HG03139 (cell line): ENCODE data around the gene TMEM131L.
"Not testable (repeated sequence)": the region's sequence is repeated elsewhere in the genome, so short reads cannot be mapped to it uniquely, and the experiment has no call there.

Experiments
- ATAC-seq: cut with Tn5 transposase; IDR thresholded peaks from one replicate; pipeline ENCODE4 v1.9.1; 2021; ENCODE audit not compliant: unreplicated experiment

Gene TMEM131L

GRCh38 chr4:153643406-153644383 lies 177.5 kb downstream of the TMEM131L start:
- ATAC-seq: peak; percentile 91

GRCh38 chr4:153645183-153645582 lies 179.0 kb downstream of the TMEM131L start:
- no peak for ATAC-seq

DNA sequence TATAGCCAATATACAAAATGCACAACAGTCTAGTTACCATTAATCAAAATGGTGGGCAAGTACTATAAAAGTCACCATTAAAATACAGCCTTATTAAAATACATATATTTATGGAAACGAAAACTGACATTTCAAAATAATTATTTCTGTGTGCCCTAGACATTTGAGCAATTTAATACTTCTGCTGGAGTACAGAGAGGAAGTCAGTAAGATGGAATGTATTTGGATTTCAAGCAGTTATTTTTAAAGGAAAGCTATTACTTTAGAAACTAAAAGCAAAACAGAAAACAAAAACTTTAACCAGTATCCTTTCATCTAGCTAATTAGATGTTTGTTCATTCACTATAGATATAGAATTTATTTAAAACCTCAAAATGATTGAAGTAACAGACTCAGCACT lies 180.1 kb downstream of the TMEM131L start:
- ATAC-seq: no peak

DNA sequence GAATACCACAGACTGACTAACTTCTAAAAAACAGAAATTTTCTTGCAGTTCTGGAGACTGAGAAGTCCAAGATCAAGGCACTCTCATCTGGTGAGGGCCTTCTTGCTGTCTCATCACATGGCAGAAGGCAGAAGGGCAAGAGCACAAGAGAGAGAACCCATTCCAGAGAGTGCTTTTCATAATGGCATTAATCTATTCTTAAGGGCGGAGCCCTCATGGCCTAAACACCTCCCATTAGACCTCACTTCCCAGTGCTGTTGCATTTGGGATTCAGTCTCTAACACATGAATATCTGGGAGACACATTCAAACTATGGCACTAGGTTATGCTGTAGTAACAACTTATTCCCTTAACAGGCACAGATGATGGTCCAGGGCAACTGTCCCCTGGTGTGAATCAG lies 180.8 kb downstream of the TMEM131L start:
- ATAC-seq: no peak

DNA sequence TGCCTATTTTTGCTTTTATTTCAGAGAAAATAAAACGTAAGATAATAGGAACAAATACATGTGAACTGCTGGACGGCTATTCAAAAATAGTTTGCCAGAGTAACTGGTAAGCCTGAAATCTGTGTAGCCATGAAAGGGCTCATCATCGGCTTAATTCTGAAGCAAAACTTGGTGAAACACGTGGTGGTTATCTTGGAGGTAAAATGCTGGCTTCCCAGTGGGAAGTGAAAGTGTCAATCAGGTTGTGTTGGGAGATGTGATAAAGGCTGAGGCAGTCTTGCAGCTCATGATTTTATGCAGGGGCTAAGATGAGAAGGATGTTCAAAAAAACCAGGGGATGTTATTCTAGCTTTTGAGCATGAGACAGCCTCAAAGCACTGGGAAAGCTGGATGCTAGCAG lies 181.8 kb downstream of the TMEM131L start:
- no peak for ATAC-seq

GRCh38 chr4:153649572-153649991 lies 183.4 kb downstream of the TMEM131L start:
- ATAC-seq: no peak

GRCh38 chr4:153651116-153651515 lies 185.0 kb downstream of the TMEM131L start:
- ATAC-seq: no peak

- no peak for ATAC-seq
These were observed 185.4 kb downstream of the TMEM131L start for GRCh38 chr4:153651587-153651986.

GRCh38 chr4:153652051-153652784 lies 186.1 kb downstream of the TMEM131L start:
- ATAC-seq: no peak

DNA sequence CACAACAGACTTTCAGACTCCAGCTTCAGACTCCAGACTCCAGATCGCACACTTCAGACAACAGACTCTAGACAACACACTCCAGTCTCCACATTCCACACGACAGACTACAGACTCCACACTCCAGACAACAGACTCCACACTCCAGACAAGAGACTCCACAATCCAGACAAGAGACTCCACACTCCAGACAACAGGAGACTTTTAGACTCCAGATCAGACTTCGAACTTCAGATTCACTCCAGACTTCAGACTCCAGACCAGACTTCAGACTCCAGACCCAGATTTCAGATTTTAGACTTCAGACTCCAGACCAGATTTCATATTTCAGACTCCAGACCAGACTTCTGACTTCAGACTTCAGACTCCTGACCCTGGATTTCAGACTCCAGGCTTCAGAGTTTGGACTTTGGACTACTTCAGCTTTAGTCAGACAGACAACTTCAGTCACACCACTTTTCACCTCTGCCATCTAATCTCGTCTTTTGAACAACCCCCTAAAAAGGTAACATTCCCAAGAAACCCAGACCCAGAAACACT lies 188.9 kb downstream of the TMEM131L start:
- no peak for ATAC-seq

DNA sequence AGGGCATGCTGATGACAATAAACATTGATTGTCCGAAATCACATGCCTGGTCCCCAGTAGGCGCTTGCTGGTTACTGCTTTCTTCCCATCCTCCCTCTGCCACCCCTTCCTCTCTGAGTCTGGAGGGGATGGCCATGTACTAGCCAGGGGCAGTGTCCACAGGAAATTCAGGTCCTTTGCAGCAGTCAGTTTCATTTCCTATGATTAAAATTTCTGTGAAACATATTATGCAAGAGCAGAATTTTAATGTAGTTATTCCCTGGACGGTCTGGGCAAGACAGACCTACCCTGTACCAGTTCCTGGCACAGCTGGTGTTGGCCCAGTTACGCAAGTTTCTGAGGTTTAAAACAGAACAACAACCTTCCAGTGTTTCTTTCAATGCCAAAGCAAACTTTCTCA lies 189.8 kb downstream of the TMEM131L start:
- no peak for ATAC-seq

DNA sequence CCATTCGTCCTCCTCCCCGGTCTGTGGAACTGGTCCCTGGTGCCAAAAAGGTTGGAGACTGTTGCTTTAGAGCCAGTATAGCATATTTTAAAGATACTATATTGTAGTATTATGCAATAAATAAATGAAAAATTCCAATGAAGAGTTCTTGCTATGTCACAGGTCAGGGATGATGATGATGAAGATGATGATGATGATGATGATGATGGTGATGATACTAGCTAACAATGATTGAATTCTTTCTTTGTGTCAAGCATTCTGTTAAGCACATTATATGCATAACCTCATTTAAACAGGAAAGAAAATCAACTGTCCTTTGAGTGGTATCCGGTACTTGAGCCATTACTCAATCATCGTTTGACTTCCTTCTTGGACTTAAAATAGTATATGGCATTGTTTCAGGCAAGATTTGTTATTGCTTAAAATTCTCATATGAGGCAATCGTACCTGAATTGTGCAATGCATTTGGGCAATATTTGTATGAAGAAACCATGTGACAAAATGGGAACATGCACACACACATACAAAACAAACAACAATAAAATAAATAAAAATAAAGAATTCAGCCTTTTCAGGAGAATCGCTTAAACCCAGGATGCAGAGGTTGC lies 195.2 kb downstream of the TMEM131L start:
- ATAC-seq: no peak

DNA sequence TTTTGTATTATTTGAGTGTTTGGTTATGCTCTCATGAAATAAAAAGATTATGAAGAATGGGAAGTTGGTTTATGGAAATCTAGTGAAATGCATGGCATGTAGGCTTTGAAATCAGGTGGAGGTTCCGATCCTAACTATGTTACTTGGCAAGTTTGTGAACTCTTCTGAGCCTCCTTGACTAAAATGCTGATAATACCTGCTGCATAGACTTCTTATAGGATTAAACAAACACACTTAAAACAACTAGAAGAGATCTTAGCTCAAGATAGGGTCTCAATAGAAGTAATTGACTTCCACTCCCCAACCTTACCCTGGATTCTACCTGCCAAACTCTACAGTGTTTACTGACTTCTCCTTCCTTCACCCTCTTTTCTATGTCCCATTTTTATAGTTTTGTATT lies 195.7 kb downstream of the TMEM131L start:
- ATAC-seq: no peak

- ATAC-seq: no peak
These were observed 197.5 kb downstream of the TMEM131L start for GRCh38 chr4:153663667-153664066.

DNA sequence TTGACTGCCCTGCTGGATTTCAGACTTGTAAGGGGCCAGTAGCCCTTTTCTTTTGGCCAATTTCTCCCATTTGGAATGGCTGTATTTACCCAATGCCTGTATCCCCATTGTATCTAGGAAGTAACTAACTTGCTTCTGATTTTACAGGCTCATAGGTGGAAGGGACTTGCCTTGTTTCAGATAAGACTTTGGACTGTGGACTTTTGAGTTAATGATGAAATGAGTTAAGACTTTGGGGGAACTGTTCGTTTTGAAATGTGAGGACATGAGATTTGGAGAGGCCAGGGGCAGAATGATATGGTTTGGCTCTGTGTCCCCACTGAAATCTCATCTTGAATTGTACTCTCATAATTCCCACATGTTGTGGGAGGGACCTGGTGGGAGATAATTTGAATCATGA lies 200.3 kb downstream of the TMEM131L start:
- not testable (repeated sequence) for ATAC-seq

DNA sequence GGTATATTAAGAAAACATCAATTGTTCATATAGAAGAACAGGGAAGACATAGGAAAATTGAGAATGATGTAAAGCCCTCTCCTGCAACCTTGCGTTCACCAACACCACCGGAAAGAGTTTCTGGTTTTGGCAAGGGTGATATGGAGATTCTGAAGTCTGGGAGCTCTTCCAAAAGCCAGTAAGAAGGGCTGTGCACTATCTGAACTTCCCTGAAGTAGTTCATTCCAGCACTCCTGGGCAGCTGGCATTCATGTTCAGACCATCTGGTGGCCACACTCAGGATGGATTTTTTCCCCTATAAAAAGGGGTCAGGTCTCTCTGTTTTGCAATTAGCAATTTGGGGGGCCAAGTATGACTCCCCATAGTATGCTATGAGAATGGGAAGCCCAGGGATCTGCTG lies 202.5 kb downstream of the TMEM131L start:
- no peak for ATAC-seq

DNA sequence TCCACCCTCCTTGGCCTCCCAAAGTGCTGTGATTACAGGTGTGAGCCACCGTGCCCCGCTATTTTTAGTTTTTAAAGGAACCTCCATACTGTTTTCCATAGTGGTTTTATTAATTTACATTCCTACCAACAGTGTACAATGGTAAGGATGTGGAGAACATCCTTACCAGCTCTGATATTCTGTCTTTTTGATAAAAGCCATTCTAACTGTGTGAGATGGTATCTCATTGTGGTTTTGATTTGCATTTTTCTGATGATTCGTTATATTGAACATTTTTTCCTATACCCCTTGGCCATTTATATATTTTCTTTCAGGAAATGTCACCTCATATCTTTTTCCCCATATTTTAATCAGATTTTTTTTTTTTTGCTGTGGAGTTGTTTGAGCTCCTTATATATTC lies 203.7 kb downstream of the TMEM131L start:
- no peak for ATAC-seq

- ATAC-seq: no peak
These were observed 210.3 kb downstream of the TMEM131L start for GRCh38 chr4:153676486-153676885.

DNA sequence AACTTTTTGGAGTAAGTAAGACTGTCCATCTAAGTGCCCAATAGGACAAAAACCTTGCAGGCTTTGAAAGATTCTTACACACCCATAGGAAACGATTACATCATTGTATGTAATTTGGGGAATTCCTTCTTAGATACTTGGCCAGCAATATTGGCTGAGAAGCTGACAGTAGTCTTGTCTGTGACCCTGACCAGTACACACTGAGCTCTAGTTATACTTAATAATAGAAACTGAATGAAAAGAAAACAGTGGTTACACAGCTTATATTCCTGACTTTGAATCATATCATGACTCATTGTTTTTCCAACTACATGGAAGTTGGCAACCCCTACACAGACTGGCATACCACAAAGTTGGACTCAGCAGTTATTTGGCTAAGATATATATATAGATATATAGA lies 210.8 kb downstream of the TMEM131L start:
- no peak for ATAC-seq

DNA sequence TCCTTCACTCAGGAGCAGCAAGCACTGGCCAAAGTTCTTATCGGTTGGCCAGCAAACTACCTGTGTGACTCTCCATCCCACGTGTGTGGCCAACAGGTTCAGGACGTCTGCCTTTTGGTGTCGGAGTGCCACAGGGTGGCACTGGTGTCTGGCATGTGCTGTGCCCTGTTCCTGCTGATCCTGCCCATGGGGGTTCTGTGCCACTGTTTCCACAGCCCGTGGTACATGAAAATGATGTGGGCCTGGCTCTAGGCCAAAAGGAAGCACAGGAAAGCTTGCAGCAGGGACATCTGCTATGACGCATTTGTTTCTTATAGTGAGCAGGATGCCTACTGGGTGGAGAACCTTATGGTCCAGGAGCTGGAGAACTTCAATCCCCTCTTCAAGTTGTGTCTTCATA lies 213.3 kb downstream of the TMEM131L start:
- no peak for ATAC-seq

DNA sequence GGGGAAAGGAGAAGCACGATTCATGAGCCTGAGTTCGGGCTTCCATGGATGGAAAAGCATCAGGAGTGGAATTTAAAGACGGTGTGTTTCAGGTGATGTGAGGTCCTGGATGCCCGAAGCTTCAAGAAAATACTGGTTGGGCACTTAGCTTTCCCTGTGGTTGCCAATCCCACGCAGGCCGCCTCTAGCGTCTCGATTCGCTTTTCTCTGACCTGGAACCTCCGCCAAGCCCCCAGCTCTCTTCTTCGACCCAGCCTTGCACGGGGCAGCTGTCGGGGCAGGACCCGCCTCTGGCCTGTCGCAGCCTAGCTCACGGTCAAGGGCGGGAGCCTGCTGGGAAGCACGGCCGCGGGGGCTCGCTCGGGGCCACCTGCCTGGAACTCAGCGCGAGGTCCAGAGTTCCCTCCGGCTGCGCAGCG lies 217.6 kb downstream of the TMEM131L start:
- ATAC-seq: no peak
